HepG2 (cell line): ENCODE measurements around the gene ICAM2.

Experiments
- ELF4 ChIP-seq: sonication (generic); formaldehyde crosslinking; IDR thresholded peaks from 2 replicates; pipeline ENCODE4 v1.5.0; 2020; ENCODE audit warnings: missing genetic modification reagents, mild to moderate bottlenecking, moderate library complexity, borderline replicate concordance
- HNRNPK ChIP-seq: fragments of 200-400 bp; formaldehyde crosslinking; IDR thresholded peaks from 2 replicates; pipeline ENCODE4 v1.6.1; 2018; ENCODE audit warnings: low read length, low read depth, moderate library complexity, mild to moderate bottlenecking; ENCODE audit not compliant: poor library complexity, severe bottlenecking
- IRF1 ChIP-seq: sonication (generic); formaldehyde crosslinking; IDR thresholded peaks from 2 replicates; pipeline ENCODE4 v1.4.0; 2020; ENCODE audit warnings: low read depth, mild to moderate bottlenecking, missing genetic modification reagents
- KDM2A ChIP-seq: sonication (generic); formaldehyde crosslinking; IDR thresholded peaks from 2 replicates; pipeline ENCODE4 v1.4.0; 2020; ENCODE audit warnings: low read depth, missing genetic modification reagents, borderline replicate concordance
- KDM5A ChIP-seq: fragments of 200-600 bp; sonication (generic); IDR thresholded peaks from 2 replicates; pipeline ENCODE4 v1.7.0; 2018; ENCODE audit warnings: antibody characterized with exemption, mild to moderate bottlenecking, low read length, borderline replicate concordance
- ZBTB10 ChIP-seq: sonication (generic); formaldehyde crosslinking; IDR thresholded peaks from 2 replicates; pipeline ENCODE4 v1.4.0; 2020; ENCODE audit warnings: missing genetic modification reagents, borderline replicate concordance

- TF ChIP-seq ZBTB10 (CRISPR knock-in tag) (peak; percentile 85; the same call in 1 of the 2 replicates), KDM2A (peak; percentile 89; the same call in 1 of the 2 replicates), ELF4 (CRISPR knock-in tag) (no peak), KDM5A (no peak), HNRNPK (no peak), IRF1 (CRISPR knock-in tag) (no peak)
Measured at GRCh38 chr17:64025732-64026294, 5.4 kb upstream of the ICAM2 start.
